ENCODE data around the gene RNF19B.
"Not testable (repeated sequence)": the region's sequence is repeated elsewhere in the genome, so short reads cannot be mapped to it uniquely, and the experiment has no call there.

RNF19B gene, protein sequence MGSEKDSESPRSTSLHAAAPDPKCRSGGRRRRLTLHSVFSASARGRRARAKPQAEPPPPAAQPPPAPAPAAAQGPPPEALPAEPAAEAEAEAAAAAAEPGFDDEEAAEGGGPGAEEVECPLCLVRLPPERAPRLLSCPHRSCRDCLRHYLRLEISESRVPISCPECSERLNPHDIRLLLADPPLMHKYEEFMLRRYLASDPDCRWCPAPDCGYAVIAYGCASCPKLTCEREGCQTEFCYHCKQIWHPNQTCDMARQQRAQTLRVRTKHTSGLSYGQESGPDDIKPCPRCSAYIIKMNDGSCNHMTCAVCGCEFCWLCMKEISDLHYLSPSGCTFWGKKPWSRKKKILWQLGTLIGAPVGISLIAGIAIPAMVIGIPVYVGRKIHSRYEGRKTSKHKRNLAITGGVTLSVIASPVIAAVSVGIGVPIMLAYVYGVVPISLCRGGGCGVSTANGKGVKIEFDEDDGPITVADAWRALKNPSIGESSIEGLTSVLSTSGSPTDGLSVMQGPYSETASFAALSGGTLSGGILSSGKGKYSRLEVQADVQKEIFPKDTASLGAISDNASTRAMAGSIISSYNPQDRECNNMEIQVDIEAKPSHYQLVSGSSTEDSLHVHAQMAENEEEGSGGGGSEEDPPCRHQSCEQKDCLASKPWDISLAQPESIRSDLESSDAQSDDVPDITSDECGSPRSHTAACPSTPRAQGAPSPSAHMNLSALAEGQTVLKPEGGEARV

DNA sequence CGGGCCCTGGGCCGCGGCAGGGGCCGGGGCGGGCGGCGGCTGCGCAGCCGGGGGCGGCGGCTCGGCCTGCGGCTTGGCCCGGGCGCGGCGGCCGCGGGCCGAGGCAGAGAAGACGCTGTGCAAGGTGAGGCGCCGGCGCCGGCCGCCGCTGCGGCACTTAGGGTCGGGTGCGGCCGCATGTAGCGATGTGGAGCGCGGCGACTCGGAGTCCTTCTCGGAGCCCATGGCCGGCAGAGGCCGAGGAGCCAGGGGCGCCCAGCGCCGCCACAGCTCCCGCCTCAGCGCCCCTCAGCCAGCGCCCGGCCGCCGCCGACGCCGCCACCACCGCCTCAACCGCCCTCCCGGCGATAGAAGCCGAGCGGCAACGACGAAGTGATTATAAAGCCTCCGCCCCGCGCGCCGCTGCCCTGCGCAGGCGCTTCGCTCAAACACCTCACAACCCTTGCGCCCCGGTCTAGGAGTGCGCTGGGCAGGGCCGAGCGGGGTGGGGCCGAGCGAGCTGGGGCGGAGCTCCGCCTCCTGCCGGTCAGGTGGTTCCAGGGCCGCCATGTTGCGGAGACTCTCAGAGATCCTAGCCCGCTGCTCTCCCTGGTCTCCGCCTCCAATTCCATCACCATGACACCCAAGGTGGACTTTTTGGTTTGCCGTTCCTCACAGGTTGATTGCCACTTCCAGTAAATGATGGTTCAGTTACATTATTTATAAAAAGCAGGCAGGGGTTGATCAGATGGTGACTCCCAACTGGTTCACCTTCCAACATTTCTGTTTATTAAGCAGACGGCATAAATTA lies at the start of gene RNF19B:
Gene RNF19B, minus strand, starts transcription at position 349 of the 790 bp plus-strand sequence. Its CDS starts 124 bp downstream, at position 225.
- DNase-seq: peak; percentile 98

GRCh38 chr1:33013791-33014190 lies 49.2 kb upstream of the RNF19B start:
- DNase-seq: no peak

DNA sequence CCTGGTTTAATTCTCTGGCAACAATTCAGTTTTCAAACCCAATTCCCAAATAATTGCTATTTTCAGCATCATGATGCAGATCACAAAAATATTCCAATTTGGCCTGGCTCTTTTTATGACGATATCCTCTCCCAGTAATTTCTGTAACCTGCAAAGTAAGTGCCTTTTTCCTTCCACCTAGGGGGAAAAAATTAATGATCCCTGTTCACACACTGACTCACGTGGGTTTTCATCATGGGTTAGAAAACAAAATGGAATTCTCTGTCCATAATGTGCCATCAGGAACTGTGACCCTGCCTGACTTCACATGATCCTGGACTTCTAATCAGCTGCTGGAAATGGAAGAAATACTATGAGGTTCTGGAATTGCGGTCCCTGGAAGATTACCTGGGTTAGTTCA lies 47.6 kb upstream of the RNF19B start:
- DNase-seq: no peak

DNA sequence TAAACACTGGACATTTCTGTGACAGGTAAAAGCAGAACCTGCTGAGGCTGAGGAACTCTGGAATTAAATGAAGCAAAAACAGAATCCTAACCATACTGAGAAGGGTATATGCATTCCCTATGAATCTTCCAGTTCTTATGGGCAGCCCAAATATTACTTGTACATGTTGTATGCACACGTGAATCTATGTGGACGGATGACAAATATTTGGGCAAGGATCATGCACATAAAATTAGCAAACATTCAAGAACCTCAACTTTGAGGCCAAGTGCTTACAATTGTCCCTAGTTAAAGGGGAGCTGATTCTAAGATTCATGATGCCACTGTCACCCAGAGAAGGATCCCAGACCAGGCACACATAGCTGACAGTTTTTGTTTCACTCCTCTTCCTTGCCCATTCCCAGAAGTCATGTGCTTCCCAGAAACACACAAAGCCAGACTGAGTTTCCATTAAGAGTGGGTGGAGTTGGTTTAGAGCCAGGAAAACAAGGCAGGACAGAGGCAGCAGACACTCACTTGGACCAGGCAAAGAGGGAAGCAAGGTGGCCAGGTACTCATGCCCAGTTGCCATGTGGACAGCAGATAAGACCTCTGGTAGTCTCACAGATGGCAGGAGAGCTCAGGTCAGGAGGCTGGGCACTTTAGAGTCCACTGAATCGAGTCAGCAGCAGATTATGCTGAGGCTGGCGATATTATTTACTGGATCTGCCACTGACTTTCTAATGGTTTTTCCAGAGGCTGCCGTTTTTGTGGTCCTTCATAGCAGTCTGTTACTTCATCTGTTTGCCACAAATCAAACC lies 46.5 kb upstream of the RNF19B start:
- no peak for DNase-seq

DNA sequence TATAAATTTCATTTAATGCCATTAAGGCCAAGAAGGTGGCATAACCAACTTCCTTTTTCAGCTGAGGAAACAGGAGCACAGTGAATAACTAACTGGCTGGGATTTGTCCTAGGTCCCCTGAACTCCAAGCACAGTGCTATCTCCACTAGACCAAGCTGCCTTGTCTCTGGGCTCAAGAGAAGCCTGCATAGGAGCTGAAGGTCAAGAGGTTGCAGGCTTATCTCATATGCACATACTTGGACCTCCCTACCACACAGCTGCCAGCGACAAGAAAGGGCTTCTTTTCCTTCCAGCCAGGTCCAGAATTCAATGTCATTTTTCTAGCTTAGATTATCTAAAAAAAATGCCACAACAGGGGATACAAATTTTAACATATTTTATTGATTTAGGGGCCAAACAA lies 45.0 kb upstream of the RNF19B start:
- DNase-seq: no peak

DNA sequence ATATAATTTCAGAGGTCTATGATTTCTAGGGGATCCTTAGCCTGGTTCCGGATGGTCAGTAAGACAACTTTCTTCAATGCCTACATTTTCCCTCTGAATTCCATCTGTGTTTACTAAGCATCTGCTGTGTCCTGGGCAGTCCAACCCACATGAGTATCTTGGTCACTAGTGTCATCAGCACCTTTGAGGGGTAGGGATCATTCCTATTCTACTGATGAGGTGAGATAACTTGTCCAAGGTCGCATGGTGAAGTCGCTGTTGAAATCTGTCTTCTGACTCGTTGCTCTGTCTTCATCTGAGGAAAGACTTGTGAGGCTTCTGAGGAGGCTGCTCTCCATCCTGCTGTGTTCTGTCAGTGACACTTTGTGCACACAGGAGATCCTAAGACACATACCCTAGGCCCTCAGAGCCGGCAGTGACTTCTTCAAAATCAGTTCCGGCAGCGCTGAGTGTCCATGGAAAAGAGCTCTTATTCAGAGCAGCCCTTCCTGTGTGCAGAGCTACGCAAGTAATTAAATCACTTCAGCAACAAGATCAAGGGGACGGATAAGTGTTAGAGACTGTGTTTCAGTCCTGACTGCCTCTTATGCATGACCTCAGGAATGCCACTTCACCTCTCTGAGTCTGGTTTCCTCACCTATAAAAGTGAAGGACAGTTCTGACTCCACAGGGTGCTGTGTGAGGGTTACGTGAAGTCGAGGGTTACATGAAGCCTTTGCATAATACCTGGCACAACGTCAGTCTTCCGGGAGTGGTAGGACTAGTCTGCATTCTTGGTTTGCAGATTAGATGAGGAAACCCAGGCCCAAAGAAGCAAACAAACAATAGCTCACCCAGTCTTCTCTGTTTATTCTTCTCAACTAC lies 43.7 kb upstream of the RNF19B start:
- no peak for DNase-seq

DNA sequence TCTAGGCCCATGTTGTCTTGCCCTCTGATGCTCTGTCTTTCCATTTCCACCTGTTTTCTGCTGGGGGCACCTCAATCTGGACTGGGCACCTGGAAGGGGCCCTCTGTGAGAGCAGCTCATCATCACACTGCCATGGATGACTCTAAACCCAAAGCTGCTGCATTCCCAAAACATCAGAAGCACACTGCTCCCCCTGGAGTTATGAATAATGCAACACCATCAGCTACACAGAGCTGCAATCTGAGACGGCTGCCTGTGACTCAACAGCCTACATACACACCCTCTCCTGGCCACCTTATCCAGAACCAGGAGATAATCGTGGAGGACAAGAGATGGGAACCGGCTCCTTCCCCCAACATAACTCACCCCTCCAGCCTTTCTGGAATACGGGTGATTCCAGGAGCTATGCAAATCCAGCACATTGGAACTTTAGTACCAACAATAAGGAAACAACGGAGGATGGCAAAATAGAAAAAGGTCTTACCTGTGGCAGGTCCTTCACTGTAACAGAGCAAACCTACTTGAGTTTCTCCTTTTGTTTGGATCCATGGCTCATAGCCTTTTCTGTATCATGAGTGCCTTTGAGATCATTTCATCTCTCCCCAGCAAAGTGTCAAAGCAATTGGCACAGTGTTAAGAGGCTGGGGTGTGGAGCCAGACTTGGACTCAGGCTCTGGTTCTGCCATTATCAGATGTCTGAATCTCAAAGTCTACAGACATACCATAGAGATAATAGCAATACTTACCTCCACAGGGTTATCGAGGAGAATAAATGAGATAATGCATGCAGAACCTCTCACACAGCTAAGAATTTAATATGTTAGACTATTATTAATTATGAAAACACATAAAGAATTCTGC lies 42.8 kb upstream of the RNF19B start:
- peak; percentile 85 for DNase-seq

DNA sequence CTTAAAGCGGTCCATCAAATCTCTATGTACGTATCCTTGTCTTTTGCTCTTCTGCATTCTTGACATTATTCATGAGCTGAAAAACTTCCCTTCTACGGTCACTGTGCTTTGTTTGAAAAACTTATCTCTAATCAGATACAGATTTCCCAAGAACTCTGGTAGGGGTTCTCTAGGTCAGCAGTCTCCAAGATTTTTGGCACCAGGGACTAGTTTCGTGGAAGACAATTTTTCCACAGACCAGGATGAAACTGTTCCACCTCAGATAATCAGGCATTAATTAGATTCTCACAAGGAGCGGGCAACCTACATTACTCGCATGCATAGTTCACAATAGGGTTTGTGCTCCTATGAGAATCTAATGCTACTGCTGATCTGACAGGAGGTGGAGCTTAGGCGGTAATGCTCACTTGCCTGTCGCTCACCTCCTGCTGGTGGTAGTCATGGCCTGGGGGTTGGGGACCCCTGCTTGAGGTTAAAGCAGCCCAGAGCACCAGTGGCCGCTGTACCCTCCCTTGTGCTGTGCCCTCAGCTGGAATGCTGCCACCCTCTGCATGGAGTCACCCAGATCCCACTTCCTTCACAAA lies 41.3 kb upstream of the RNF19B start:
- no peak for DNase-seq

GRCh38 chr1:33005117-33005837 lies 40.7 kb upstream of the RNF19B start:
- no peak for DNase-seq

- no peak for DNase-seq
Observed at GRCh38 chr1:33004613-33005012, 40.0 kb upstream of the RNF19B start.

DNA sequence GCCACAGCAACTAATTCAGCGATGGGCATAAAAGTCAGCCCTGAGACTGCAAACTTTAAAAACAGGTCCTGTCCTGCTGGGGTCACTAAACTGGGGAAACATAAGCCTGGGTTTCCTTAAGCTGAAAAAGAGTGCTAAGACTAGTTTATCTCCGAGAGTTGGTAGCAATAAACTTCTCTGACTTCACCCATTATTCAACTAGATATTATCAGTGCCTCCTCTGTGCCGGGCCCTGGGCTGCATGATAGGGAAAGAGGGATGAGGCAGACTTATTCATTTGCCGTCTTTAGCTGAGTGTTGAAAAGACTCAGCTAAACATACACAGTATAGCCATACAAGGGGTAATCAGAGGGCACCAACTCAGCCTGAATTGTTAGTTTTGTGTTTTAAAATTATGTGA lies 39.0 kb upstream of the RNF19B start:
- DNase-seq: no peak

- DNase-seq: no peak
Observed at GRCh38 chr1:33002006-33002405, 37.4 kb upstream of the RNF19B start.

- DNase-seq: no peak
Observed at GRCh38 chr1:33001282-33001681, 36.7 kb upstream of the RNF19B start.

GRCh38 chr1:33000427-33001026 lies 35.9 kb upstream of the RNF19B start:
- no peak for DNase-seq

DNA sequence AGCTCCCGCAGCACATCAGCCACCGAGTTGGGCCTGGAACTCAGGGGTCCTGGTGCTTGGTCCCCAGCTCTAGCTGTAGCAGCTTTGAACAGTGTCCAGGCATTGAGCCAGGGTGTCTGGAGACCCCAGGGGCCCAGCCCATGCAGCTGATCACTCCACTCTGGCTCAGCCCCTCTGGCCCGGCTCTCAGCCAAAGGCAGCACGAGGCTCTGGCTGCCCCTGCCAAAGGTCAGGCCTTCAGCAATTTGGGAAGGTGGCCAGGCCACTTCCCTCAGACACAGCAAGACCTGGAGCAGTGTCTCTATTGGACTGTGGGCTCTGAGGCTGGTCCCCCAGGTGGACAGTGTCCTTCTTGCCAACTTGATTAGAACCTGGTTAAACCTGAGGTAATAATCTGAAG lies 34.4 kb upstream of the RNF19B start:
- no peak for DNase-seq

DNA sequence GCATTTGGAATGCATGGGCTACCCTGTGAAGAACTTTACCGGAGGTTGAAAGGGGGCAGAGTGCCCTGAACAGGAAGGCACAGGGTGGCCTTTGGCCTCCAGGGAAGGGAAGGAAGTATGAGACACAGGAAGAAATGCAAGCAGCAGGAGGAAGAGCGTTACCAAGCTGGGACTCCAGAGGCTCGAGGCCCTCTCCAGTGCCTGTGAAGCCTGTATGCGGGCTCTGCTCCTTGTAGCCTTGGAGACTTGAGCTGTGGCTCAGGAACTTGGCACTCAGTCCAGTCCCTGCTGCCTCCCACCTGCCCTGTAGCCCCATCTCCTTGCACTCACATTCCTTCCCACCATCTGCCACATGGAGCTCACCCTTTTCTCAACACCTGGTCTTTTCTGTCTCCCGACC lies 33.5 kb upstream of the RNF19B start:
- no peak for DNase-seq

DNA sequence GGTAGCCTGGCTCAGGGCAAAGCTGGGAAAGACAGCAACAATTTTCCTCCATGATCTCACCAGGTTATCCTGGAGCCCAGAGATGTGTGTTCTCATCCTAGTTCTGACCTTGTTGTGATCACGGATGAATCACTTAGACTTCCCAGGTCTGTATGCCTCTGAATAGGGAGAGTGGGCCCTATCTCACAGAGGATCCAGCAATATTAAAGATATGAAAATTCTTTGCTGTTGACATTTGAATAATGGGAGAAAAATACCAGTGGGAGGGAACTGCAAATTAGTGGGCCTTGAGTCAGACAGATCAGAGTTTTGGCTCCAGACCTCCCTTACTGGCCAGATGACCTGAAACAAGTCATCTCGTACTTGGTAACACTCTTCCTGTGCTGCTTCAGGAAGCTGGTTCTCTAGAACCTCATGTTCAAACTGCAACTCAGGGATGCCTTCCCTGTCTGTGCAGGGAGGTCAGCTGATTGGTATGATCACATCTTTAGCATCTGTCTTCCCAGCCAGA lies 32.8 kb upstream of the RNF19B start:
- DNase-seq: no peak

DNA sequence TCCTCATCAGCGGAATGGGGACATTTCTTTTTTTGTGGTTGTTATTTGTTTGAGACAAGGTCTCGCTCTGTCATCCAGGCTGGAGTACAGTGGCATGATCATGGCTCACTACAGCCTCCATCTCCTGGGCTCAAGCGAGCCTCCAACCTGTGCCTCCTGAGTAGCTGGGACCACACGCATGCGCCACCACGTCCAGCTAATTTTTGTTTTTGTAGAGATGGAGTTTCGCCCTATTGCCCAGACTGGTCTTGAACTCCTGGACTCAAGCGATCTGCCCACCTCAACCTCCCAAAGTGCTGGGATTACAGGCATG lies 28.7 kb upstream of the RNF19B start:
- DNase-seq: not testable (repeated sequence)
